CD4-positive, alpha-beta T cell treated with Interleukin-15 for 1 hour (primary cell): ENCODE results near the gene LITAFD.
"Not testable (repeated sequence)": the region's sequence is repeated elsewhere in the genome, so short reads cannot be mapped to it uniquely, and the experiment has no call there.

Source experiments
- DNase-seq: peaks from one replicate; pipeline ENCODE4 v3.0.0-alpha.2; 2020

The LITAFD gene

GRCh38 chr16:8882041-8882617, at the start of gene LITAFD:
LITAFD (plus strand) TSS chr16:8882351; CDS start chr16:8884356, 2,005 bp downstream.
- no peak for DNase-seq

GRCh38 chr16:8832717-8833105, 49.4 kb upstream of the LITAFD start:
- DNase-seq, result peak; percentile 41

GRCh38 chr16:8836797-8837196, 45.4 kb upstream of the LITAFD start:
- not testable (repeated sequence) for DNase-seq

GRCh38 chr16:8837594-8837993, 44.6 kb upstream of the LITAFD start:
- DNase-seq, result not testable (repeated sequence)

GRCh38 chr16:8842016-8842415, 40.1 kb upstream of the LITAFD start:
- not testable (repeated sequence) for DNase-seq

GRCh38 chr16:8843296-8843695, 38.9 kb upstream of the LITAFD start:
- DNase-seq, result not testable (repeated sequence)

GRCh38 chr16:8845699-8846298, 36.4 kb upstream of the LITAFD start:
- DNase-seq, result no peak

GRCh38 chr16:8846401-8846932, 35.7 kb upstream of the LITAFD start:
- no peak for DNase-seq

GRCh38 chr16:8847145-8847544, 35.0 kb upstream of the LITAFD start:
- DNase-seq, result no peak

GRCh38 chr16:8847623-8848022, 34.5 kb upstream of the LITAFD start:
- no peak for DNase-seq

- no peak for DNase-seq
Measured at GRCh38 chr16:8848231-8848938, 33.8 kb upstream of the LITAFD start.

- no peak for DNase-seq
Measured at GRCh38 chr16:8848939-8849391, 33.2 kb upstream of the LITAFD start.

GRCh38 chr16:8849411-8850011, 32.6 kb upstream of the LITAFD start:
- DNase-seq, result no peak

- peak; percentile 40 for DNase-seq
Measured at GRCh38 chr16:8850279-8850885, 31.8 kb upstream of the LITAFD start.

- DNase-seq, result no peak
Measured at GRCh38 chr16:8851761-8852403, 30.3 kb upstream of the LITAFD start.

GRCh38 chr16:8852534-8852933, 29.6 kb upstream of the LITAFD start:
- DNase-seq, result no peak

GRCh38 chr16:8853150-8853549, 29.0 kb upstream of the LITAFD start:
- no peak for DNase-seq

GRCh38 chr16:8853611-8854010, 28.5 kb upstream of the LITAFD start:
- DNase-seq, result no peak

GRCh38 chr16:8854298-8854948, 27.7 kb upstream of the LITAFD start:
- DNase-seq, result no peak

- no peak for DNase-seq
Measured at GRCh38 chr16:8855051-8855786, 26.9 kb upstream of the LITAFD start.

GRCh38 chr16:8855972-8856371, 26.2 kb upstream of the LITAFD start:
- no peak for DNase-seq
